WTC11 (cell line): ENCODE measurements around the gene RPS27. TPM values are rescaled to one million over a fixed set of nuclear protein-coding genes. Genes with fewer than 3 reads are reported as not detected.
A peak's percentile ranks its signal among the peaks of the same experiment; 100 is the strongest.

Source experiments
- ATAC-seq: fragments of 200-7000 bp; cut with Tn5 transposase; 2 replicates; pipeline ENCODE4 v1.10.0; 2021; ENCODE audit warnings: mild to moderate bottlenecking, moderate library complexity
- CTCF ChIA-PET: fragments of 300-600 bp; sonication (Branson Sonifier 250); formaldehyde crosslinking; loops from one replicate; lab custom pipeline; 2021; ENCODE audit warnings: antibody characterized with exemption; lab: Charles Lee
- POLR2A ChIA-PET: fragments of 350-600 bp; sonication (Branson Sonifier 250); formaldehyde crosslinking; loops from one replicate; lab custom pipeline; 2021; ENCODE audit warnings: antibody characterized with exemption; lab: Charles Lee
- DNase-seq: peaks from one replicate; pipeline ENCODE4 v3.0.0; 2021; ENCODE audit warnings: low spot score
- H3K27ac Mint-ChIP-seq: 2 replicates; pipeline ENCODE4 v1.8.0; 2021; ENCODE audit warnings: mixed read lengths
- H3K27me3 Mint-ChIP-seq: 2 replicates; pipeline ENCODE4 v1.8.0; 2021; ENCODE audit warnings: low read depth, mild to moderate bottlenecking, moderate library complexity, mixed read lengths
- H3K36me3 Mint-ChIP-seq: 2 replicates; pipeline ENCODE4 v1.8.0; 2021; ENCODE audit warnings: mixed read lengths
- H3K4me1 Mint-ChIP-seq: 2 replicates; pipeline ENCODE4 v1.8.0; 2022; ENCODE audit warnings: mixed read lengths
- H3K4me3 Mint-ChIP-seq: 2 replicates; pipeline ENCODE4 v1.8.0; 2021; ENCODE audit warnings: mild to moderate bottlenecking, moderate library complexity, mixed read lengths
- H3K9me3 Mint-ChIP-seq: 2 replicates; pipeline ENCODE4 v1.8.0; 2021; ENCODE audit warnings: mixed read lengths
- GABPB1 ChIP-seq: sonication (generic); formaldehyde crosslinking; IDR thresholded peaks from 2 replicates; pipeline ENCODE4 v1.8.1; 2023; ENCODE audit warnings: mild to moderate bottlenecking, missing genetic modification reagents
- GTF2I ChIP-seq: fragments of 250-450 bp; sonication (Bioruptor Pico); conservative IDR thresholded peaks from 2 replicates; pipeline ENCODE4 v1.4.0; 2021; ENCODE audit warnings: mild to moderate bottlenecking
- NFE2L1 ChIP-seq: sonication (generic); formaldehyde crosslinking; IDR thresholded peaks from 2 replicates; pipeline ENCODE4 v1.8.1; 2023; ENCODE audit warnings: missing genetic modification reagents
- ZNF423 ChIP-seq: fragments of 250-450 bp; sonication (Bioruptor Pico); IDR thresholded peaks from 2 replicates; pipeline ENCODE4 v2.1.2; 2022; ENCODE audit warnings: mild to moderate bottlenecking, moderate library complexity
- total RNA-seq: library from RNA; stranded (reverse); gene quantifications from 3 replicates; pipeline ENCODE4 v1.2.3, GENCODE V29; 2021
- TF ChIP-seq, protein P1 (sequence below): fragments of 250-450 bp; sonication (Bioruptor Pico); IDR thresholded peaks from 2 replicates; pipeline ENCODE4 v2.1.2; 2022; ENCODE audit warnings: mild to moderate bottlenecking, moderate library complexity
- TF ChIP-seq, protein P2 (sequence below): sonication (generic); formaldehyde crosslinking; IDR thresholded peaks from 2 replicates; pipeline ENCODE4 v1.8.0; 2023; ENCODE audit warnings: missing genetic modification reagents, mild to moderate bottlenecking, borderline replicate concordance
- TF ChIP-seq, protein P3 (sequence below): sonication (generic); formaldehyde crosslinking; IDR thresholded peaks from 2 replicates; pipeline ENCODE4 v1.8.1; 2022; ENCODE audit warnings: low read depth, missing genetic modification reagents, borderline replicate concordance
- TF ChIP-seq, protein P4 (sequence below): sonication (generic); formaldehyde crosslinking; IDR thresholded peaks from 2 replicates; pipeline ENCODE4 v1.8.1; 2023; ENCODE audit warnings: mild to moderate bottlenecking, missing genetic modification reagents
- TF ChIP-seq, protein P5 (sequence below): fragments of 250-450 bp; sonication (Bioruptor Pico); IDR thresholded peaks from 2 replicates; pipeline ENCODE4 v1.9.0; 2021; ENCODE audit warnings: mild to moderate bottlenecking, borderline replicate concordance

Gene RPS27
- total RNA-seq, 1 experiment from 2014 or later: 2,141 TPM

DNA sequence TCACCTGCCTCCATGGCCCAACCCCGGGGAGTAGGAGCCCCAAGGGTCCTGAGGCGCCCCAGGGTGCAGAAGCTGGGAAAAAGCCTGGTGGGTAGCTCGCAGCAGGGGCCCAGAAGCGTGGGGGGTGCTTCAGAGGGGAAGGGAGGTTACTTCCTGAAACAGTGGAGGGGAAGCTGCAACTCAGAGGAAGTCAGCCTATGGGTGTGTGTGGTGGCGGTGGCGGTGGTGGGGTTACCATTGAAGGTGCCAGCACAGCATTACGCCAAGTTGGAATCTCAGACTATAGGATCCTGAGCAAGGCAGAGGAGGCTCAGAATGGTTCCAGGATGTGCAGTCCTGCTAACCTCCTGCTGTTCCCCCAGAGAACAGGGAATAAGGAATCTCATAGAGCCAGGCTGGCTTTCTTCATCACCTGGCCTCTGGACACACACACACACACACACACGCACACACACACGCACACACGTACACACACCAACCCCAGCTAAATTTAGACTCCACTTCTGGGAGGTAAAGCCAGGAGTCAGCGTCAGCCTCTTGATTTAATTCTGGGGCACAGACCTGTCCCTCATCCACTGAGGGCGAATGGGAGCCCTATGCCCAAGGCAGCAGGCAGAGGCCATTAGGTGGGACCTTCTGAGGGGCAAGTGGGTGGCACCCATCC lies 45.3 kb upstream of the RPS27 start:
- peaks cover 13% of the 10 kb centered on the region for H3K4me1 Mint-ChIP-seq
- no peak overlapping the region for H3K27ac Mint-ChIP-seq
- ChIA-PET POLR2A (interaction anchor here (0.5 to 2.3 kb wide), 6 partner anchors 10 to 41 kb away, joined by 3 to 21 read pairs (median 4); partner anchors contain the start of genes CREB3L4, RAB13 and SLC39A1), CTCF (interaction anchor here (1.0 to 2.8 kb wide), 6 partner anchors 10 to 311 kb away, joined by 3 to 27 read pairs (median 15); partner anchors contain the start of genes CHTOP, JTB and SLC39A1)
- ATAC-seq (no peak), DNase-seq (no peak)
- TF ChIP-seq NFE2L1 (CRISPR knock-in tag) (0 out of 2 replicates have a peak, but pooled peaks have one; percentile 8), ZNF423 (CRISPR knock-in tag) (no peak), GABPB1 (CRISPR knock-in tag) (no peak), GTF2I (no peak)
- TF ChIP-seq, protein P1, sequence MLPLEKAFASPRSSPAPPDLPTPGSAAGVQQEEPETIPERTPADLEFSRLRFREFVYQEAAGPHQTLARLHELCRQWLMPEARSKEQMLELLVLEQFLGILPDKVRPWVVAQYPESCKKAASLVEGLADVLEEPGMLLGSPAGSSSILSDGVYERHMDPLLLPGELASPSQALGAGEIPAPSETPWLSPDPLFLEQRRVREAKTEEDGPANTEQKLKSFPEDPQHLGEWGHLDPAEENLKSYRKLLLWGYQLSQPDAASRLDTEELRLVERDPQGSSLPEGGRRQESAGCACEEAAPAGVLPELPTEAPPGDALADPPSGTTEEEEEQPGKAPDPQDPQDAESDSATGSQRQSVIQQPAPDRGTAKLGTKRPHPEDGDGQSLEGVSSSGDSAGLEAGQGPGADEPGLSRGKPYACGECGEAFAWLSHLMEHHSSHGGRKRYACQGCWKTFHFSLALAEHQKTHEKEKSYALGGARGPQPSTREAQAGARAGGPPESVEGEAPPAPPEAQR (CRISPR knock-in tag): no peak
- TF ChIP-seq, protein P2, sequence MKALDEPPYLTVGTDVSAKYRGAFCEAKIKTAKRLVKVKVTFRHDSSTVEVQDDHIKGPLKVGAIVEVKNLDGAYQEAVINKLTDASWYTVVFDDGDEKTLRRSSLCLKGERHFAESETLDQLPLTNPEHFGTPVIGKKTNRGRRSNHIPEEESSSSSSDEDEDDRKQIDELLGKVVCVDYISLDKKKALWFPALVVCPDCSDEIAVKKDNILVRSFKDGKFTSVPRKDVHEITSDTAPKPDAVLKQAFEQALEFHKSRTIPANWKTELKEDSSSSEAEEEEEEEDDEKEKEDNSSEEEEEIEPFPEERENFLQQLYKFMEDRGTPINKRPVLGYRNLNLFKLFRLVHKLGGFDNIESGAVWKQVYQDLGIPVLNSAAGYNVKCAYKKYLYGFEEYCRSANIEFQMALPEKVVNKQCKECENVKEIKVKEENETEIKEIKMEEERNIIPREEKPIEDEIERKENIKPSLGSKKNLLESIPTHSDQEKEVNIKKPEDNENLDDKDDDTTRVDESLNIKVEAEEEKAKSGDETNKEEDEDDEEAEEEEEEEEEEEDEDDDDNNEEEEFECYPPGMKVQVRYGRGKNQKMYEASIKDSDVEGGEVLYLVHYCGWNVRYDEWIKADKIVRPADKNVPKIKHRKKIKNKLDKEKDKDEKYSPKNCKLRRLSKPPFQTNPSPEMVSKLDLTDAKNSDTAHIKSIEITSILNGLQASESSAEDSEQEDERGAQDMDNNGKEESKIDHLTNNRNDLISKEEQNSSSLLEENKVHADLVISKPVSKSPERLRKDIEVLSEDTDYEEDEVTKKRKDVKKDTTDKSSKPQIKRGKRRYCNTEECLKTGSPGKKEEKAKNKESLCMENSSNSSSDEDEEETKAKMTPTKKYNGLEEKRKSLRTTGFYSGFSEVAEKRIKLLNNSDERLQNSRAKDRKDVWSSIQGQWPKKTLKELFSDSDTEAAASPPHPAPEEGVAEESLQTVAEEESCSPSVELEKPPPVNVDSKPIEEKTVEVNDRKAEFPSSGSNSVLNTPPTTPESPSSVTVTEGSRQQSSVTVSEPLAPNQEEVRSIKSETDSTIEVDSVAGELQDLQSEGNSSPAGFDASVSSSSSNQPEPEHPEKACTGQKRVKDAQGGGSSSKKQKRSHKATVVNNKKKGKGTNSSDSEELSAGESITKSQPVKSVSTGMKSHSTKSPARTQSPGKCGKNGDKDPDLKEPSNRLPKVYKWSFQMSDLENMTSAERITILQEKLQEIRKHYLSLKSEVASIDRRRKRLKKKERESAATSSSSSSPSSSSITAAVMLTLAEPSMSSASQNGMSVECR (CRISPR knock-in tag): no peak
- TF ChIP-seq, protein P3, sequence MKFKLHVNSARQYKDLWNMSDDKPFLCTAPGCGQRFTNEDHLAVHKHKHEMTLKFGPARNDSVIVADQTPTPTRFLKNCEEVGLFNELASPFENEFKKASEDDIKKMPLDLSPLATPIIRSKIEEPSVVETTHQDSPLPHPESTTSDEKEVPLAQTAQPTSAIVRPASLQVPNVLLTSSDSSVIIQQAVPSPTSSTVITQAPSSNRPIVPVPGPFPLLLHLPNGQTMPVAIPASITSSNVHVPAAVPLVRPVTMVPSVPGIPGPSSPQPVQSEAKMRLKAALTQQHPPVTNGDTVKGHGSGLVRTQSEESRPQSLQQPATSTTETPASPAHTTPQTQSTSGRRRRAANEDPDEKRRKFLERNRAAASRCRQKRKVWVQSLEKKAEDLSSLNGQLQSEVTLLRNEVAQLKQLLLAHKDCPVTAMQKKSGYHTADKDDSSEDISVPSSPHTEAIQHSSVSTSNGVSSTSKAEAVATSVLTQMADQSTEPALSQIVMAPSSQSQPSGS (CRISPR knock-in tag): no peak
- TF ChIP-seq, protein P4, sequence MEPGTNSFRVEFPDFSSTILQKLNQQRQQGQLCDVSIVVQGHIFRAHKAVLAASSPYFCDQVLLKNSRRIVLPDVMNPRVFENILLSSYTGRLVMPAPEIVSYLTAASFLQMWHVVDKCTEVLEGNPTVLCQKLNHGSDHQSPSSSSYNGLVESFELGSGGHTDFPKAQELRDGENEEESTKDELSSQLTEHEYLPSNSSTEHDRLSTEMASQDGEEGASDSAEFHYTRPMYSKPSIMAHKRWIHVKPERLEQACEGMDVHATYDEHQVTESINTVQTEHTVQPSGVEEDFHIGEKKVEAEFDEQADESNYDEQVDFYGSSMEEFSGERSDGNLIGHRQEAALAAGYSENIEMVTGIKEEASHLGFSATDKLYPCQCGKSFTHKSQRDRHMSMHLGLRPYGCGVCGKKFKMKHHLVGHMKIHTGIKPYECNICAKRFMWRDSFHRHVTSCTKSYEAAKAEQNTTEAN (CRISPR knock-in tag): no peak
- TF ChIP-seq, protein P5, sequence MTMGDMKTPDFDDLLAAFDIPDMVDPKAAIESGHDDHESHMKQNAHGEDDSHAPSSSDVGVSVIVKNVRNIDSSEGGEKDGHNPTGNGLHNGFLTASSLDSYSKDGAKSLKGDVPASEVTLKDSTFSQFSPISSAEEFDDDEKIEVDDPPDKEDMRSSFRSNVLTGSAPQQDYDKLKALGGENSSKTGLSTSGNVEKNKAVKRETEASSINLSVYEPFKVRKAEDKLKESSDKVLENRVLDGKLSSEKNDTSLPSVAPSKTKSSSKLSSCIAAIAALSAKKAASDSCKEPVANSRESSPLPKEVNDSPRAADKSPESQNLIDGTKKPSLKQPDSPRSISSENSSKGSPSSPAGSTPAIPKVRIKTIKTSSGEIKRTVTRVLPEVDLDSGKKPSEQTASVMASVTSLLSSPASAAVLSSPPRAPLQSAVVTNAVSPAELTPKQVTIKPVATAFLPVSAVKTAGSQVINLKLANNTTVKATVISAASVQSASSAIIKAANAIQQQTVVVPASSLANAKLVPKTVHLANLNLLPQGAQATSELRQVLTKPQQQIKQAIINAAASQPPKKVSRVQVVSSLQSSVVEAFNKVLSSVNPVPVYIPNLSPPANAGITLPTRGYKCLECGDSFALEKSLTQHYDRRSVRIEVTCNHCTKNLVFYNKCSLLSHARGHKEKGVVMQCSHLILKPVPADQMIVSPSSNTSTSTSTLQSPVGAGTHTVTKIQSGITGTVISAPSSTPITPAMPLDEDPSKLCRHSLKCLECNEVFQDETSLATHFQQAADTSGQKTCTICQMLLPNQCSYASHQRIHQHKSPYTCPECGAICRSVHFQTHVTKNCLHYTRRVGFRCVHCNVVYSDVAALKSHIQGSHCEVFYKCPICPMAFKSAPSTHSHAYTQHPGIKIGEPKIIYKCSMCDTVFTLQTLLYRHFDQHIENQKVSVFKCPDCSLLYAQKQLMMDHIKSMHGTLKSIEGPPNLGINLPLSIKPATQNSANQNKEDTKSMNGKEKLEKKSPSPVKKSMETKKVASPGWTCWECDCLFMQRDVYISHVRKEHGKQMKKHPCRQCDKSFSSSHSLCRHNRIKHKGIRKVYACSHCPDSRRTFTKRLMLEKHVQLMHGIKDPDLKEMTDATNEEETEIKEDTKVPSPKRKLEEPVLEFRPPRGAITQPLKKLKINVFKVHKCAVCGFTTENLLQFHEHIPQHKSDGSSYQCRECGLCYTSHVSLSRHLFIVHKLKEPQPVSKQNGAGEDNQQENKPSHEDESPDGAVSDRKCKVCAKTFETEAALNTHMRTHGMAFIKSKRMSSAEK (CRISPR knock-in tag): no peak
- peak overlapping the region; percentile 81 for H3K4me3 Mint-ChIP-seq
- H3K36me3 Mint-ChIP-seq: peaks cover 21% of the 10 kb centered on the region
- no peaks in the 10 kb centered on the region for H3K27me3 Mint-ChIP-seq
- H3K9me3 Mint-ChIP-seq: no peaks in the 10 kb centered on the region
